GM18861 (cell line): ENCODE results near the gene SOST.

Experiments used
- ATAC-seq: cut with Tn5 transposase; IDR thresholded peaks from one replicate; pipeline ENCODE4 v1.9.1; 2021; ENCODE audit not compliant: unreplicated experiment

SOST gene

DNA sequence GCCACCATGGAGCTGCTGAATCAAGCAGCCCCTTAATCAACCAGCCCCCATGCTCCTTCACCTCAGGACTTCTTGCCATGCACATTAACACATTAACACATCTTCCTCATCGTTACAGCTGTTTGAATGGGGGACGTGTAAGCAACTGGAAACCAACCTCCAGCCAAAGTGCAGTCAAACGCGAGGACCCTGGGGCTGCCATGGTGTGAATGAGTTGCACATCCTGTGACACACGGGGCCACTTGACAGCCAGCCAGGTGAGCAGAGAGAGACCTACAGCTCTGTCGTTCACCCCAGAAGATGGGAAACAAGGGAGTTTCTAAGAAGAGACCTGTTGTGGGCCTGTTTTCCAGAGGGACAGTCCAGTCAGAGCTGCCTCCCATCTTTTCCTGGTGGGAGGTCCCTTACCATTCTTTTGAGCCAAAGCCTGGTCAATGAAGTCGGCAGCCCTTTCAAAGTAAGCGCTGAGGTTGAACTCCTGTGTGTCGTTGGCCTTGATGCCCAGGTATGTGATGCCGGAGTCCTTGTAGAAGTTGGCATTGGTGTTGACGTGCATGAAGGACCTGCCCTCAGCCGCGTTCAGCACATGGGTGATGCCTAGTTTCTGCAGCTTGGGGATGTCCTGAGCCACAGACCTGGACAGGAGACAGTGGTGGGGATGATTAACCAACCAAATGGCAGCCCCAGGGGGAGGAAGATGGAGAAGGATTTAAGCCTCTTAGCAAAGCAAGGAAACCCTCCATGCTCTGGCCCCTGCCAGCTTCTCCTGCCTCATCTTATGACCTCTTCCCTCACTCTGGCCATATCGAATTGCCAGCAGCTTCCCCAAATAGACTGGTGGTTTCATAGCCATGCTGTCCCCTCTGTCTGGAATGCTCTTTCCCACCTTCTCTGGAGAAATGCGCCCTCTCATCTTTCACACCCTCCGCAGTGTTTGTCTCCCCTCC is 16.0 kb upstream of the SOST start:
- ATAC-seq, result no peak

DNA sequence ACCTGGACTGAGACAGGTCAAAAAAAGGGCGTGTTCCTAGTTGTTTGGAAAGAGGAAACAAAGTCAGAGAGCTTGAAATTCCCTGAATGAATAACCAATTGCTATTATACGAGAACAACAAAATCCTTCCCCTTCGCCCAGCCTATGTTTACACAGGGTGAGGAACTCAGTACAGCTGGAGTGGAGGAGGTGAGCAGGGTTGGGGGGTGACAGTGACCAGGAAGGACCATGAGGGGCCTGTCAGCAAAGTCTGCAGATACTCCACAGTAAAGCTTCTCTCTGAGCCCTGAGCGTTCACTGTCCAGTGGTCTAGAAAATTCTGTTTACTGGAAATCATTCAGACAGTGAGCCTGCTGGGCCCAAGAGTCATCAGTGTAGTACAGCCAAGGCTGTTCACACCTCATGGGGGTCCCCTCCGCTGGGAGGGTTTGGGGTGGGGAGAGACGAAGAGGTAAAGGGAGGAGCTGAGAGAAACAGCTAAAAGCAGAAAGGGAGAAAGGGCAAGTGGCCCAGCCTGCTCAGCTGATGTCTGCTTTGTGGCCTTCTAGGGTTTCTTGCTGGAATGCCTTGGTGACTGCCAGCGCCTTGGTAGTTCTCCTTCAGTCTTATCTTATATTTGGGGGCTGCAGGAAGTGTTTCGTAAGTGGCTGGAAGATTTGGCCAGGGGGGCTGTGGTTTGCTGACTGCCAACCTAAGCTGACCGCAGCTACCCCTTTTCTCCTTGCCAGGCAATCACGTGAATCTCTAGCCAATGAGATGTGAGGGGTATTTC is 14.5 kb upstream of the SOST start:
- no peak for ATAC-seq

DNA sequence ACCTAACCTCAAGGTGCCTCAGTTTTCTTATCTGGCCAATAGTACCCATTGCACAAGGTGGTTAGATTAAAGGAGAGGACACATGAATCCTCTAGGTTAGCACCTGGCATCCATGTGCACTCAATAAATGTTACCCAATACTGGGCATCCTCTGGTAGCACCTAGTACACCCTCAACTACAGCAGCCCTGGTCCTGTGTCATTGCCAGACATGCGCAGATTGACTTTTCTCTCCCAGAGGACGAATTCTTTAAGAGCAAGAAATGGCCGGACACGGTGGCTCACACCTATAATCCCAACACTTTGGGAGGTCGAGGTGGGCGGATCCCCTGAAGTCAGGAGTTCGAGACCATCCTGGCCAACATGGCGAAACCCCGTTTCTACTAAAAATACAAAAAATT is 12.9 kb upstream of the SOST start:
- ATAC-seq, result no peak

DNA sequence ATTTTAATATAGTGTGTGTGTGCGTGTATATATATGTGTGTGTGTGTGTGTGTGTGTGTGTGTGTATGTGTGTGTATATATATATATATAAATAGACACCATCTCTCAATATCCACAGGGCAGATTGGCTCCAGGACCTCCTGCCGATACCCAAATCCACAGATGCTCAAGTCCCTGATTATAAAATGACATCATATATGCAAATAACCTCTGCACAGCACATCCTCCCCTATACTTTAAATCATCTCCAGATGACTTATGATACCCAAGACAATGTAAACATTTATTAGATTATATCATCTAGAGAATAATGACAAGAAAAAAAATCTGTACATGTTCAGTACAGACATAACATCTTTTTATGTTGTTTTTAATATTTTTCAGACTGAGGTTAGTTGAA is 12.4 kb upstream of the SOST start:
- ATAC-seq, result no peak

DNA sequence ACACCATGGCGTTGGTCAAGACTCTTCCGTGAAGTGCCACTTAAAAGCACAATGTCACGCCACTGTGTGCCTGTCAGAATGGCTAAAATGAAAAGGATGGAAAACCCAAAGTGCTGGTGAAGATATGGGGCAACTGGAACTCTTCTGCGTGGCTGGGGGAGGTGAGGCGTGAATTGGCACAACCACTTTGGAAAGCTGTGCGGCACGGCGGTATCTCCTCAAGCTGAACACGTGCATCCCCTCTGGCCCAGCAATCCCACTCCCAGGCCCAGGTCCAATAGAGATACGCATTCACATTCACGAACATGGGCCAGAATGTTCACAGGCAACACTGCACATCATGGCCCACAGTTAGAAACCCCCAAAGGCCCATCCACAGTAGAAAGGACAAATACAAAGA is 11.3 kb upstream of the SOST start:
- no peak for ATAC-seq

DNA sequence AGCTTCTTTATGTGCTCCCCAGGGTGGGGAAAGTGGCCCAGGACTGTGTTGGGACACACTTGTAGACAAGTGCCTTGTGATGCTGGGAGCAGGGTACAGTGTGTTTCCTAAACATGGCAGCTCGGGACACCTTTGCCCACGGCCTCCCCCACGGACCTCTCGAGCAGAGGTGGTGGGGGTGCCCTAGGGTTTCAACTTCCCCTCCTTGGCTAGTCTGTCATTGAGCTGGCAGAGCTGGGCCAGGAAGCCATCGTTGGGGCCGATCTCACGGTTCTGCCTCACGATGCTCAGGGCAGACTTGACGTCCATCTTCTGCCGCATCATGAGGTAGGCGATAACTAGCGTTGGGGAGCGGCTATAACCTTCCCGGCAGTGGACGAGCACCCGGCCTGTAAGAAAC is 10.8 kb upstream of the SOST start:
- ATAC-seq, result no peak

DNA sequence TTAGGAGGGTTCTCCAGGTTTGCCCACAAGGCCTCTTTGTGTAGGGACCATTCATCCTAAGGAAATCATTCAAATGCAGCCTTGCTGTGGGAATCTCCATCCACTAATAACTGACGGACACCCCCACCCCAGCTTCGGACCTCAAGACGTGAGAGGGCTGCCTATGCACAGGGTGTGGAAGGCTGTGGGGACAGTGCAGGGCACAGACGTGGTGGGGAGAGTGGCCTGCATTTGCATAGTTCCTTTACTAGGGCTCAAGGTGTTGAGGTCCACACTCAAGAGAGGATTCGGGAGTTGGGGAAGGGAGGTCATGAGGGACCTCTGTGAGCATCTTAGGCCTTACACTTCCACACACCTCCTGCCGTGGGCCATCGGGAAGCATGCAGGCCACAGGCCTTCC is 10.4 kb upstream of the SOST start:
- no peak for ATAC-seq

DNA sequence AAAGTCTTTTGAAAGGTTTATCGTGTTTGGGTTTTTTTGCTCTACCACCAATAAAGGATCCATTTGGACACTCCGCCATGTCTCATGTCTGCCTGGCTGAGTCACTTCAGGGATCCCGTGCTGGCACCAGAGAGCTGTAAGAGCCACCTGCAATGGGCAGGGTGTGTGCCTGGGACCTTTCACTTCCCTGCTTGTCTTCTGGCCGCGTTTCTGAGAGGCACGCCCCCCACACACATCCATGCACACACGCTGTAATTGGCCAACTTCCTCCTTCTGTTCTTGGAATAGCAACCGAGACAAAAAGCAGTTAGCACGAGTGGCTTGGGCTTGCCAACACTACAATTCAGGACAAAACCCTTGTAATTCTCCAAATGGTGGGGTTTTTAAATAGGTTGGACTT is 9.8 kb upstream of the SOST start:
- no peak for ATAC-seq

DNA sequence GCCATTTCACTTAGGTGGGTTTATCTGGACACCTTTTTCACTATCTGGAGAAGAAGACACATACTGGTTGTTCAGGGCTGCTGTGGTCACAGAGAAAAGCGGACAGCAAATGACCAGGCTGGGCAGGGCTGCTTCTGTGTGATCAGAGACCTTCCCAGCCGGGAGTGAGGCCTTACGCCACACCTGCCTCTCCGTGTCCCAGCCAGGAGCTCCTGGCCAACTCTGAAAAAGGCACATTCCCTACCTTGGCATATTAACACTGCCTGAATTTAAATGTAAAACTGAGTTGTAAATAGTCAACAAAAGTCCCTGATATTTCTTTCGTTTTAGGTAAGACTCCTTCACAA is 9.1 kb upstream of the SOST start:
- ATAC-seq, result no peak

DNA sequence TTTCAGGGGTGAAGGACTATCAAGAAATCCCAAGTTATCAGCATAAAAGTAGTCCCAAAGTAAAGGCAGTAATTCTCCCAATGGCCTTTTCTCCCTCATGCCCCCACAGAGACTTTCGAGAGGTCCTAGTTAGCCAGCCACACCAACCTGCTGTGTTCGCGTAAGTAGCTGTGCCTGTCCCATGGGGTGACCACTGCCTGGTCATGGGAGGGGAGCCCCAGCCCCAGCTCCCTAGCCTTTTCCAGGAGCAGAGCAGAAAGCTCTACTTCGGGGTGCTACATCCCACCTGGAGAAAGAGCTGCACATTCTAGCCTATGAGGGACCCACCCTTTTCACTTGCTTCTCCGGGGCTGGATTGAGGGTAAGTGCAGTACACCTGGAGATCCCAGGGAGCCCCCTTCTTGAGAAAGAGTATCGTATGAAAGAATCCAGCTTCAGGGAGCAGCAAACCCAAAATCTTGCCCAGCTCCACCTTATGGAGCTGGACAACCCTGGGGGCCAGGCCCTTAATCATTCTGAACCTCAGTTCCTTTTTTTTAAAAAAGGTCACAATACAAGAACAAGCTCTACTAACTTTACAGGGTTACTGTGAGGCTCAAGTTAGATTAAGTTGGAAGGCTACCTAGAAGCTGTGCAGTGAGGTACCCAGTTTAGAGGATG is 8.6 kb upstream of the SOST start:
- no peak for ATAC-seq

DNA sequence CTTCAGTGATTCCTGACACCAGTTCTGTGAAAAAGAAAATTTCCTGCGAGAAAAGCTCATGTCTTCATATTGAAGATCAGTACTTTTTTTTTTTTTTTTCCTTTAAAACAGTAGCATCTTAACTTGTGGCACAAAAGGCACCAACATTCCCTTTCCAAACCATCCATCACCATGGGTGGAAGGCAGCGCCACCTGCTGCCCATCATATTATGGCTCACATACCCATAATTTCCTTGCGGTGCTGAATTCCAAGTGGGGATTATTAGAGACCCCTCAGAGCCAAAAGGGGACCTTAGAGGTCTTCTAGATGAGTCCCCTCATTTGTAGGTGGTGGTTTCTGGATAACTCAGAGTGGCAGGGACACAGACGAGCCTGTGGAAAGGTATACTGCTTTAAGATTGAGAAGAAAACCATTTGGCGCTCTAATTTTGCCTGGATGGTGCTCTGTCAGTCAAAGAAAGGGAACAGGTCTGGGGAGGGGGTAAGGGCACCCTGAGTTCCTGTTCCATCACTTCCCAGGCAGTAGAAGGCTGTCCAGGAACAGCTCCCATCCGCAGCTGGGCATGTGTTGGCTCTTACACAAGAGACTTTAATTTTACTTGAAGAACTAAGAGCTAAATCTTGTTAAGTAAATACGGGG is 7.9 kb upstream of the SOST start:
- no peak for ATAC-seq

DNA sequence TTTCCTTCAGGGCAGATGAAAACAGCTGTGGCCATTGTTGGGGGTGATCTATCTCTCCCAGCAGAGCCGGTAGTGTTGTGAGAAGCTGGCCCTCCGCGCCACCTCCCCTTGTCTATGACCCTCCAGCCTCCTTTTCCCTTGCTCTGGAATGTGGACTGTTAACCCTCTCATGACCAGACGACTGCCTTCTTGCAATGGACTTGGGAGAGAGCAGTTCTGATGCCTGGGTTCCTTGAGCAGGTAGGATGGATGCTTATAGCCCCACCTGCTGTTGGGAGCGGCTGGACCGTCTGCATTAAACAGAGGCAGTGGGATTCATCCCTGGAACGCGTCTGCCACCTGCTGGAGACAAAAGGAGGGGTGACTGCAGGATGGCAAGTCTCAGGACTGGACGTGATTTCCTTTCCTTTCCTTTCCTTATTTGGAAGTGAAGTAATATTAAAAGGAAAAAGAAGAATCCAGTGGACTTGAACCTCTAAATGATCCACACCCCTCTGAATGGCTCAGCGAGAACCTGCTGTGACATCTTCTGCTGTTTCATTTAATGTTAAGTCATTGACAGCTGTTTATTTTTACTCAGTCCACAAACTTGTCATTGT is 1.8 kb upstream of the SOST start:
- ATAC-seq, result no peak

DNA sequence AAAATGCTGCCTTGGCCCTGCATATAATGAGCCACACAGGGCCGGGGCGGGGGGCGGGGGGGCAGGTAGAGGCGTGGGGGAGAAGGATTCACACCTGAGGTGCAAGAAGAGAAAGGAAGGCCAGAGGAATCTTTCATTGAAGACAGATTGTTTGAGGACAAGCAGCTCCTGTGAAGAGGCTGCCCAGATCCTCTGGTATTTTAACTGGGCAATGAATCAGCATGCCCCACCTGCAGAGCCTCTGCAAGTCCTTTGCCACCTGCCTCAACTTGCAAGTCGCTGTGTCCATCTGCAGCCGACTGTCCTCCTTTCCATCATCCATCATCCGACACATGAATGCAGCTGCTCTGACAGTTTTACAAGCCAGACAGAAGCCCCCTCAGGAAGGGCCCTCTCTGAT is 1.2 kb upstream of the SOST start:
- ATAC-seq, result no peak

DNA sequence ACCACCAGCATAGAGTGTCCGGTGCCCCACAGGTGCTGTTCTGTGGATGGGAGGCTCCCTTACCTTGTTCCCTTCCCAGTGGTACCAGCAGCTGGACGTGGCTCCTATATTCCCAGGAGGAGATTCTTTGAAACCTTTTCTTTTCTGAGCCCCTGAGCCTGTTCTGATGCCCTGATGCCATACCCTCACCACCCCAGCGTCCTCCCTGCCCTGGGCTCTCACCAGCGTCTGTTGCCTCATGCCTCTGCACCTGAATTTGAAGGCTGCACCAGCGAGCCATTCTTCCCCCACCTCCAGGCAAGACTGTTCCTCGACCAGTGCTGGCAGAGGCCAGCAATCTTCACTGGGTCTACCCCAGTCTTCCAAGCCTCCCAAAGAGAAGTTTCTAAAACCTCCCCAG is 505 bp downstream of the SOST start:
- ATAC-seq, result no peak

DNA sequence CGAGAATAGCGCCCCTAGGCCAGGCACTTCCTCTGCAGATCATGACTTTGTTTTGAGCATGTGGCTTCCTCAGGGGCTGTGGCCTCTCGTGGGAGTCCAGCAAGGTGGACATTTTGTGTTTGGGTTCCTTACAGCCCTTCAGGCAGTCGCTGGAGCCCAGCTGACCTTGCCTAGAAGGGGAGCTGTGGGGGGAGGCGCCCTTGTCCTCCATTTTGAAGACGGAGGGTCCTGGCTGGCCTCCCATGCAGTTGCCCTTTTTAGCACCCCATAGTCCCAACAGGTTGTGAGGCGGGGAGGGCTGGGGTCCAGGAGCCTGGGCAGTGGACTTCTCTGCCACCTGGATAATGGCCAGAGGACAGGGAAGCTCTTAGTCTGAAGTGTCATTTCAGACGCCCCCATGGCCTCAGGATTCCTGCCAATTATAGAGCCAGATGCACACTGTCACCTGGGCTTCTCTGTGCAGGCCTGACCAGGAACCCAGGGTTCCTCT is 1.4 kb downstream of the SOST start:
- no peak for ATAC-seq

DNA sequence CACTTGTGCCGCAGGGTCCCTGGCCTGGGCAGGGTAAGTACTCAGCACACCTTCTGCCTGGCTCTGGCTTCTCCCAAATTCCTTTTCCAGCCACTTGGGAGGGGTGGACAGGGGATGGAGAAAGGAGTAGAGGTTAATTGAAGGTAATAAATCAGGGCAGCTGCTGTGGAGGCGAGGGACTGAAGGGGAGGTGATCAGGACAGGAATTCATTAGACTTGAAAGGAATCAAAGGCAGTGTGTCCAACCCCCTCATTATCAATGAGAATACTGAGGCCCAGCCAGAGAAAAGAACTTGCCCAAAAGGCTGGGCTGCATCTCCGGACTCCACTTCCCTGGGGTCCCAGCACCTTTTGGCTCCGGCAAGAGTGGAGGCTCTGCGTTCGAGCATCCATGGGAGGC is 2.4 kb downstream of the SOST start:
- ATAC-seq, result no peak

DNA sequence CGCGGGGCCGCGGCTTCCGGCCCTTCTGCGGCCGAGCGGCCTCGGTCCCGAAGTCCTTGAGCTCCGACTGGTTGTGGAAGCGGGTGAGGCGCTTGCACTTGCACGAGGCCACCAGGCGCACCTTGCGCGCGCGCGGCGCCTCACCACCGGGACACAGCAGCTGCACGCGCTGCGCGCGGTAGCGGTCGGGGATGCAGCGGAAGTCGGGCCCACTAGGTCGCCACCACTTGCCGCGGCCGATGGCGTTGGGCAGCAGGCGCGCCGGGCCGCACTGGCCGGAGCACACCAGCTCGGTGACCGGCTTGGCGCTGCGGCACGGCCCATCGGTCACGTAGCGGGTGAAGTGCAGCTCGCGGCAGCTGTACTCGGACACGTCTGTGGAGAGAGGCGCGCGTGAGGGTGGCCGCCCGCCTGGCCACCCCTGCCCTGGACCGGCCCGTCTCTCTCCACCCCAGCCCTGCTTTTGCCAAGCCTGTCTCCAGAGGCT is 3.2 kb downstream of the SOST start:
- ATAC-seq, result no peak

DNA sequence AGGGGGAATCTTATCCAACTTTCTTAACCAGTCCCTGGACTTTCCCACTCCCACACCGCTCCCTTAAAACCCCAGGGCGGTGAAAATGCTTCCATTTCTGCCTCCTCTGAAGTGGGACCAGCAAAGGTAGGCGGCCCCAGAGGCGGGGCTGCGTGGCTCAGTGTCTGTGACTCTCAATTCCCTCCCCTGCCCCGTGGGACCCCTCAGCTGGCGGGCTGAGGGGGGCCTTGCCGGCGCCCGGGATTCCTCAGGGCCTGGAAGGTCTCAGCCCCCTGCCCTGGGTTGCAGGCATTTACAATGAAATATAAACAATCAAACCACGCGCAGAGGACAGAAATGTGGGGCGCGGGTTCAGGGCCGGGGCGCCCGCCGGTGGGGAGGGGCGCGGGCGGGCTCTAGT is 3.6 kb downstream of the SOST start:
- ATAC-seq, result no peak

DNA sequence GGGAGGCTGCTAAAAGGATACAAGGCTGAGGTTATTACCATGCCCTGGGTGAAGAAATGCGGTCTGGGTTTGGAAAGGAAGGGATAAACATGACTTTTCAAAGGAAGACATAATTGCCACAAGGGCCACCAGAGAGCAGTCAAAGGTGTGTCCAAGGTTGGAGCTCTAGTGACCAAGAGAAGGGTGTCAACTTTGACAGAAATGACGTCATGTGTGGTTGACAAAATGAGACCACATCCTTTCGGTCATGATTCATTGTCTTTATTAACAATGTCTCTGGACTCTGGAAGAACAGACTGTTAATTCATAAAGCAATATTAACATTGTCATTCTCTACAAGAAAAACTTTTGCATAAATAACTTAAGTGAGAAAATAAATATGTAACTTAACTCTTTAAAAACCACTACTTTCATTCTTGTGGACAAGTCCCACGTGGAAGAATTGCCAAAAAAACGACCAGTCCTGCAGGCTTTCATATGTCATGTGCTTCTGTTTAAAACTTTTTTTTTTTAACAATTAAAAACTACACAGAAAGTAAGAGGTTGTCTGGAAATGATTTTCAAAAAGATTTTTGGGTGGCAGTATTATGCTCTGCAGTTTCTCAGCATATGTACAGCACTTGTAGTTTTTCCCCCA is 5.0 kb downstream of the SOST start:
- no peak for ATAC-seq

DNA sequence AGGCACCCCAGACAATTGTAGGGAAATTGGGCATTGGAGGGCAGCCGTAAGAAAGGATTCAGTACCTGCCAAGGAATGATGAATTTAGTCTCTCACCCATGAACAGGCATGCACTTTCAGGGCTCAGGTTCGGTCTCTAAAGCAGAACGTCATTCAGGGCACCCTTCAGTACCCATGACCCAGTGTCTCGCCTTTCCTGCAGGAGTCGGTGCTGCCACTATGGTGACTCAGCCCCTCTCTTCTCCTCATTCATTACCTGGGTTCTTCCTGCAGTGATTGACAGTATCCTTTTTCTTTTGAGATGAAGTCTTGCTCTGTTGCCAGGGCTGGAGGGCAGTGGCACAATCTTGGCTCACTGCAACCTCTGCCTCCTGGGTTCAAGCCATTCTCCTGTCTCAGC is 8.4 kb downstream of the SOST start:
- no peak for ATAC-seq
